ENCODE results near the gene UBAC2. TPM values are rescaled to one million over a fixed set of nuclear protein-coding genes. Genes with fewer than 3 reads are reported as not detected.
A peak's percentile ranks its signal among the peaks of the same experiment; 100 is the strongest.
"Not testable (repeated sequence)": the region's sequence is repeated elsewhere in the genome, so short reads cannot be mapped to it uniquely, and the experiment has no call there.

The UBAC2 gene
- polyA plus RNA-seq, 2 donors: 63.0 to 70.1 TPM

DNA sequence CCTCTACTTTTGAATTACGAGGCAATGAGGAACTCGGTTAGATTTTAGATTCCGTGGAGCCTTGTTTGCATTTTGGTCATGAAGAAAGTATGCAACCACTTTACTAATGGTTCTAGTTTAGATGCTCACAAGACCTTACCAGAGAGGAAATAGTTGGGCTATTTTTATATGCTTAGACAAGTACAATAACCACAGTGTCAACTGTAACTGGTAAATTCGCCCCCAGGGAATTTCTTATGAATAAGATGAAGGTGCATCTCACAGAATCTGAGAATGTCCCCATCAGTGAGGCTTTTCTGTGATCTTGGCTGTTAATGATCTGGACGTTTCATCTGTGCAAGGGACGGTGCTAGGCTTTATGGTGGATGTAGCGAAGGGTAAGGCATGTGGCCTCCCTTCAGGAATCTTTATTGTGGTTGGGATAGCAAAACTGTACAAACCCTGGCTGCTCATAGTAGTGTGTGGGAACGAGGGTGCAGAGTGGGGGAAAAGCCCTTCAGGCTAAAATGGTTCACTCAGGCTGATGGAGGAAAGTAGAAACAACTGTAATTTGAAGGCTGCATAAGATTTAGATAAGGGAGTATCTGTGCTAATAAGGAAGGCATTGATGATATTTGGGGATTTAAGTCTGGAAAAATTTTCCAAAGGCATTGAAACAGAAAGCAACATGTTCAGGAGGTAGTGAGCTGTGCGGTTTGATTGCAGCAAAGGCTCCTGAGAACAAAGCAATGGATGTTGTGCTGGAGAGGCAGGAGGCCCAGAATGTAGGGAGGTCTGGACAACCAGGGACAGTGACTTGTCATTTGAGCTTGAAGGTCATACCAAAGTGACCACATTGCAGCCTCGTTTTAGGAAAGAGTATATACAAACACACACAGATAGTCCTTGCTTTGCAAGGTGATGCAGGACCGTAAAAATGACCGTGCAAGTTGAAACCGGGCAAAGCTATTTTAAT lies 28.4 kb downstream of the UBAC2 start:
- Histone ChIP-seq H3K27ac (ENCODE audit: low read depth in 2 of 2, low read length in 1 of 2) (peak overlapping the region in 1 of 2 donors; percentile 48), H3K36me3 (ENCODE audit: control insufficient read depth in 2 of 2, insufficient read depth in 2 of 2, low read length in 1 of 2) (peaks cover 0 to 2% of the 10 kb centered on the region in 2 donors), H3K4me3 (ENCODE audit: low read depth in 1 of 2, low read length in 2 of 2) (no peak overlapping the region), H3K27me3 (ENCODE audit: control insufficient read depth in 1 of 2, insufficient read depth in 2 of 2, low read length in 2 of 2) (no peaks in the 10 kb centered on the region), H3K9me3 (ENCODE audit: control insufficient read depth in 2 of 2, insufficient read depth in 1 of 2, low read depth in 1 of 2, low read length in 1 of 2) (no peaks in the 10 kb centered on the region), H3K4me1 (ENCODE audit: control insufficient read depth in 2 of 2, insufficient read depth in 2 of 2, low read length in 1 of 2) (peaks cover 0 to 2% of the 10 kb centered on the region in 2 donors)
- 54 to 61% methylated on average over 13 of the region's 13 CpGs for WGBS, 2 donors

DNA sequence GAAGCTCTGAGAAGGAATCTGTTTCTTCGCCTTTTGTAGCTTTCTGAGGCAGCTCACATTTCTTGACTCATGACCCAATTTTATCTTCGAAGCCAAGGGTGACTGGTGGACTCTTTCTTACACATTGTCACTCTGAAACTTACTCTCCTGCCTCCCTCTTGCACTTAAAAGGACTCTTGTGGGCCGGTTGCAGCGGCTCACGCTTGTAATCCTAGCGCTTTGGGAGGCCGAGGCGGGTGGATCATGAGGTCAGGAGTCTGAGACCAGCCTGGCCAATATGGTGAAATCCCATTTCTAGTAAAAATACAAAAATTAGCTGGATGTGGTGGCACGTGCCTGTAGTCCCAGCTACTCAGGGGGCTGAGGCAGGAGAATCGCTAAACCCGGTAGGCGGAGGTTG lies 29.9 kb downstream of the UBAC2 start:
- H3K27ac ChIP-seq (ENCODE audit: low read depth in 2 of 2, low read length in 1 of 2); H3K4me1 ChIP-seq (ENCODE audit: control insufficient read depth in 2 of 2, insufficient read depth in 2 of 2, low read length in 1 of 2); H3K9me3 ChIP-seq (ENCODE audit: control insufficient read depth in 2 of 2, insufficient read depth in 1 of 2, low read depth in 1 of 2, low read length in 1 of 2); H3K4me3 ChIP-seq (ENCODE audit: low read depth in 1 of 2, low read length in 2 of 2); H3K36me3 ChIP-seq (ENCODE audit: control insufficient read depth in 2 of 2, insufficient read depth in 2 of 2, low read length in 1 of 2); H3K27me3 ChIP-seq (ENCODE audit: control insufficient read depth in 1 of 2, insufficient read depth in 2 of 2, low read length in 2 of 2): not testable (repeated sequence)
- 90 to 93% methylated on average over 12 of the region's 12 CpGs for WGBS, 2 donors

DNA sequence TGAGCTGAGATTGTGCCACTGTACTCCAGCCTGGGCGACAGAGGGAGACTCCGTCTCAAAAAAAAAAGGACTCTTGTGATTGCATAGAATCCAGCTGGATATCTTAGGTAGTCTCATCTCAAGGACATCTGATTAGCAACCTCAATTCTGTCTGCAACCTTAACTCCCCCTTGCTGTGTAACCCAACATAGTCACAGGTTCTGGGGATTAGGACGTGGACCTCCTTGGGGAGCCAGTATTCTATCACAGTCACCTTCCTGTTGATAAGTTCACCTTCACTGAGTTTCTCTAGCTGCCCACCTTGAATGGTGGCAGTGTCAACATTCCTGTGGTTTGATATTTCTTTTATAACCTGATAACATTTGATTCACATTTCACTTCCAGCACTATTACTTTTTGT lies 30.3 kb downstream of the UBAC2 start:
- WGBS, 2 donors: 80 to 91% methylated on average over 3 of the region's 3 CpGs
- Histone ChIP-seq H3K4me3 (ENCODE audit: low read depth in 1 of 2, low read length in 2 of 2) (no peak overlapping the region), H3K27me3 (ENCODE audit: control insufficient read depth in 1 of 2, insufficient read depth in 2 of 2, low read length in 2 of 2) (no peaks in the 10 kb centered on the region), H3K27ac (ENCODE audit: low read depth in 2 of 2, low read length in 1 of 2) (no peak overlapping the region), H3K4me1 (ENCODE audit: control insufficient read depth in 2 of 2, insufficient read depth in 2 of 2, low read length in 1 of 2) (peaks cover 0 to 2% of the 10 kb centered on the region in 2 donors), H3K9me3 (ENCODE audit: control insufficient read depth in 2 of 2, insufficient read depth in 1 of 2, low read depth in 1 of 2, low read length in 1 of 2) (no peaks in the 10 kb centered on the region), H3K36me3 (ENCODE audit: control insufficient read depth in 2 of 2, insufficient read depth in 2 of 2, low read length in 1 of 2) (peaks cover 0 to 2% of the 10 kb centered on the region in 2 donors)

DNA sequence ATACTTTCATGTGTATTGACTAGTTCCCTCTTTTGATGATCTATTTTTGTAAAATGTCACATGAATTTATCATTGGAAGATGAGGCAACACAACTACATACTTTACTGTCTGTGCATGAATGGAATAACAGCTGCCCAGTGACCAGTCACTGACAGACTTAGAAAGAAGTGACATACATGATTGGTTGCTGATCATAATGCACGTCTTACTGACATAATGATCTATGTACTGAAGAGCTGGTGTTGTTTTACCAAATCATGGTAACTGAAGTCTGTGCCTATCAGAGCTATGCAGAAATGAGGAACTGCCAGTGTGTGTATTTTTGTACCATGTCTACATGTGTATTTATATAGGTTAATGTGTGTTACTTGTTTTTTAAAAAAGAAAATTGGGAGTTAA lies 31.1 kb downstream of the UBAC2 start:
- H3K4me1 ChIP-seq (ENCODE audit: control insufficient read depth in 2 of 2, insufficient read depth in 2 of 2, low read length in 1 of 2): peaks cover 0 to 2% of the 10 kb centered on the region in 2 donors

DNA sequence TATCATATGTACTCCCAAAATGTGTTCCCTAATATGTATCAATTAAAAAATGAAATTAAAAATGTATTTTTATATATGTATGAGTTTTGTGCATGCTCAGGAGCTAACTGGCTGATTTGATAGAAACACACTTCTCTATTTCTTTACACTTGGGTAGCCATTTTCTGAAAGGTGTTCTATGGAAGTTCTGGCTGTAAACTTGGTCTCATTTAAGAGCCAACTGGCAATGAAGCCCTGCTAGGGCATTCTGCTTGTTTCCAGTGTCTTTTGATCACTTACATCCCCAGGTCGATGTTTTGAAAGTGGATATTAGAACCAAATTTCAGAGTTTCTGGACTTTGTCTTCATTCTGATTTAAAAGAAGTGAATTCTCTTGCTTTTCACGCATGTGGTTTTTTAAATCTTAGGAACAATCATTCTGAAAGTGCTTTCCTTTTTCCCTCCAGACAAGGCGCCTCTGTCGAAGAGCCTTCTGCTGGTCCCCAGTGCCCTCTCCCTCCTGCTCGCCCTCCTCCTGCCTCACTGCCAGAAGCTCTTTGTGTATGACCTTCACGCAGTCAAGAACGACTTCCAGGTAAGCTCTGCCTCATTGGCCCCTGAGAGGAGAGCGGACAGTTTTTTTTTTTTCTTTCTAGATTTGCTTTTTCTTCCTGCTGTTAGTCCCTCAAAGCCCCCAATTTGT lies 37.5 kb downstream of the UBAC2 start:
- Histone ChIP-seq H3K27me3 (ENCODE audit: control insufficient read depth in 1 of 2, insufficient read depth in 2 of 2, low read length in 2 of 2) (no peaks in the 10 kb centered on the region), H3K27ac (ENCODE audit: low read depth in 2 of 2, low read length in 1 of 2) (no peak overlapping the region), H3K4me1 (ENCODE audit: control insufficient read depth in 2 of 2, insufficient read depth in 2 of 2, low read length in 1 of 2) (no peaks in the 10 kb centered on the region), H3K4me3 (ENCODE audit: low read depth in 1 of 2, low read length in 2 of 2) (no peak overlapping the region), H3K9me3 (ENCODE audit: control insufficient read depth in 2 of 2, insufficient read depth in 1 of 2, low read depth in 1 of 2, low read length in 1 of 2) (no peaks in the 10 kb centered on the region), H3K36me3 (ENCODE audit: control insufficient read depth in 2 of 2, insufficient read depth in 2 of 2, low read length in 1 of 2) (peaks cover 2 to 3% of the 10 kb centered on the region in 2 donors)
- WGBS, 2 donors: 55 to 78% methylated on average over 8 of the region's 8 CpGs

More for the DNA sequence above, 31.1 kb downstream of the UBAC2 start:
- Histone ChIP-seq H3K36me3 (ENCODE audit: control insufficient read depth in 2 of 2, insufficient read depth in 2 of 2, low read length in 1 of 2) (peaks cover 0 to 2% of the 10 kb centered on the region in 2 donors), H3K27me3 (ENCODE audit: control insufficient read depth in 1 of 2, insufficient read depth in 2 of 2, low read length in 2 of 2) (no peaks in the 10 kb centered on the region), H3K27ac (ENCODE audit: low read depth in 2 of 2, low read length in 1 of 2) (no peak overlapping the region), H3K4me3 (ENCODE audit: low read depth in 1 of 2, low read length in 2 of 2) (no peak overlapping the region), H3K9me3 (ENCODE audit: control insufficient read depth in 2 of 2, insufficient read depth in 1 of 2, low read depth in 1 of 2, low read length in 1 of 2) (no peaks in the 10 kb centered on the region)
- WGBS, 2 donors: 59 to 65% methylated on average over 1 of the region's 1 CpG

DNA sequence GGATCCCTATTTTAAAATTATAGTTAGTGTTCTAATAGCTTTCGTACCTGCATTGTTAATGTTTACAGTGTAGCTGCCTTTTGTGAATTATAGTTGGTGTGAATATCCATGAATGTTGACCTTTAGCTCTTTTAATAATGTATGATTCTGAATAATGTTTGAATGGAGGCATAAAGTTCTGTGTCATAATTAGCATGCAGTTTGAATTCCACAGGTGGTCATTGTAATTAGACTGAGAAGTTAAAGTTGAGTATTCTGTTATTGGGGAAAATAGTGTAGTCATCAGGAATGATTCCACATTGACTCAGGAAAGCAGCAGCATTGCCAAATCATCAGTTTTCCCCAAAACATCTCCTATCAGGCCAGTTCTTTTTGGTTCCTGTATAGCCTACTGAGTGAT lies 45.4 kb downstream of the UBAC2 start:
- no peak overlapping the region for H3K27ac ChIP-seq (ENCODE audit: low read depth in 2 of 2, low read length in 1 of 2)
- no peak overlapping the region for H3K4me3 ChIP-seq (ENCODE audit: low read depth in 1 of 2, low read length in 2 of 2)
- no peaks in the 10 kb centered on the region for H3K9me3 ChIP-seq (ENCODE audit: control insufficient read depth in 2 of 2, insufficient read depth in 1 of 2, low read depth in 1 of 2, low read length in 1 of 2)
- WGBS, 2 donors: 96% methylated on average over 1 of the region's 1 CpG
- no peaks in the 10 kb centered on the region for H3K36me3 ChIP-seq (ENCODE audit: control insufficient read depth in 2 of 2, insufficient read depth in 2 of 2, low read length in 1 of 2)
- no peaks in the 10 kb centered on the region for H3K27me3 ChIP-seq (ENCODE audit: control insufficient read depth in 1 of 2, insufficient read depth in 2 of 2, low read length in 2 of 2)
- no peaks in the 10 kb centered on the region for H3K4me1 ChIP-seq (ENCODE audit: control insufficient read depth in 2 of 2, insufficient read depth in 2 of 2, low read length in 1 of 2)

DNA sequence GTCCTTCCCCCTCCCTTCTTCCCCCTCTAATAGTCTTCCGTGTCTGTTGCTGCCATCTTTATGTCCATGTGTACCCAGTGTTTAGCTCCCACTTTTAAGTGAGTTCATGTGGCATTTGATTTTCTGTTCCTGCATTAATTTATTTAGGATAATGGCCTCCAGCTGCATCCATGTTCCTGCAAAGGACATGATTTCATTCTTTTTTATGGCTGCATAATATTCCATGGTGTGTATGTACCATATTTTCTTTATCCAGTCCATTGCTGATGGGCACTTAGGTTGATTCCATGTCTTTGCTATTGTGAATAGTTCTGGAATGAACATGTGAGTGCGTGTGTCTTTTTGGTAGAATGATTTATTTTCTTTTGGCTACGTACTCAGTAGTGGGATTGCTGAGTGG lies 48.5 kb downstream of the UBAC2 start:
- H3K27me3 ChIP-seq (ENCODE audit: control insufficient read depth in 1 of 2, insufficient read depth in 2 of 2, low read length in 2 of 2): not testable (repeated sequence)
- 98% methylated on average over 3 of the region's 3 CpGs for WGBS, 2 donors

DNA sequence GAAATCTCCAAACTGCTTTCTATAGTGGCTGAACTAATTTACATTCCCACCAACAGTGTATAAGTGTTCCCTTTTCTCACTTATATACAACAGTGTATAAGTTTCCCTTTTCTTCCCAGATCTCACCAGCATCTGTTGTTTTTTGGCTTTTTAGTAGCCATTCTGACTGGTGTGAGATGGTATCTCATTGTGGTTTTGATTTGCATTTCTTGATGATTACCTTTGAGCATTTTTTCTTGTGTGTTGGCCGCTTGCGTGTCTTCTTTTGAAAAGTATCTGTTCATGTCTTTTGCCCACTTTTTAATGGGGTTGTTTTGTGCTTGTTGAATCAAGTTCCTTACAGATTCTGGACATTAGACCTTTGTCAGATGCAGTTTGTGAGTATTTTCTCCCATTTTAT lies 49.0 kb downstream of the UBAC2 start:
- H3K4me1 ChIP-seq (ENCODE audit: control insufficient read depth in 2 of 2, insufficient read depth in 2 of 2, low read length in 1 of 2); H3K27ac ChIP-seq (ENCODE audit: low read depth in 2 of 2, low read length in 1 of 2); H3K36me3 ChIP-seq (ENCODE audit: control insufficient read depth in 2 of 2, insufficient read depth in 2 of 2, low read length in 1 of 2); H3K27me3 ChIP-seq (ENCODE audit: control insufficient read depth in 1 of 2, insufficient read depth in 2 of 2, low read length in 2 of 2); H3K9me3 ChIP-seq (ENCODE audit: control insufficient read depth in 2 of 2, insufficient read depth in 1 of 2, low read depth in 1 of 2, low read length in 1 of 2); H3K4me3 ChIP-seq (ENCODE audit: low read depth in 1 of 2, low read length in 2 of 2): not testable (repeated sequence)
- WGBS, 2 donors: 96 to 99% methylated on average over 2 of the region's 2 CpGs

More for the DNA sequence above, 48.5 kb downstream of the UBAC2 start:
- H3K4me1 ChIP-seq (ENCODE audit: control insufficient read depth in 2 of 2, insufficient read depth in 2 of 2, low read length in 1 of 2); H3K4me3 ChIP-seq (ENCODE audit: low read depth in 1 of 2, low read length in 2 of 2); H3K9me3 ChIP-seq (ENCODE audit: control insufficient read depth in 2 of 2, insufficient read depth in 1 of 2, low read depth in 1 of 2, low read length in 1 of 2); H3K36me3 ChIP-seq (ENCODE audit: control insufficient read depth in 2 of 2, insufficient read depth in 2 of 2, low read length in 1 of 2); H3K27ac ChIP-seq (ENCODE audit: low read depth in 2 of 2, low read length in 1 of 2): not testable (repeated sequence)

DNA sequence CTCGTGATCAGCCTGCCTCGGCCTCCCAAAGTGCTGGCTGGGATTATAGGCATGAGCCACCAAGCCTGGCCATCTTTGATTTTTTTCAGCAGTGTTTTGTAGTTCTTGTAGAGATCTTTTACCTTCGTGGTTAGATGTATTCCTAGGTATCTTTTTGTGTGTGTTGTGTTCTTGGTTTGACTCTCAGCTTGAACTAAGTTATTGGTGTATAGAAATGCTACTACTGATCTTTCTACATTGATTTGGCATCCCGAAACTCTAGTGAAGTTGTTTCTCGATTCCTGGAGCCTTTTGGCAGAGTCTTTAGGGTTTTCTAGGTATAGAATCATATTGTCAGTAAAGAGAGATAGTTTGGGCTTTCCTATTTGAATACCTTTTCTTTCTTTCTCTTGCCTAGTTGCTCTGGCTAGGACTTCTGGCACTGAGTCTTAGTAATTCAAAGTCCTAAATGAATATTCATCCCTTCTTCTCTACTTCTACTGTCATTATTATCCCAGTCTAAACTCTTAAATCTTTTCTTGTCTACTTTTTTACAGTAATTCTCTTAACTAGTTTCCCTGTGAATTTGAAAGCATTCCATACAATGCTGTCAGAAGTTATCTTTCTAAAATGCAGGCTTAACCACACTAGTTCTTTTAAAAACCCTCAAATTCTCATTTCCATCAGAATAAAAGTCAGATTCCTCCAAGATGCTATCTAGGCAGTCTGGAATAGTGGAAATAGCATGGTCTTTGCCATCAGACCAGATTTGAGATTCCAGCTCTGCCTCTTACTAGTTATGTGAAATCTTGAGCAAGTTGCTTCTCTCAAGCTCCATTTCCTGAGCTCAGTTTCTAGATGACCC lies 50.5 kb downstream of the UBAC2 start:
- Histone ChIP-seq H3K4me1 (ENCODE audit: control insufficient read depth in 2 of 2, insufficient read depth in 2 of 2, low read length in 1 of 2) (no peaks in the 10 kb centered on the region), H3K9me3 (ENCODE audit: control insufficient read depth in 2 of 2, insufficient read depth in 1 of 2, low read depth in 1 of 2, low read length in 1 of 2) (no peaks in the 10 kb centered on the region), H3K27ac (ENCODE audit: low read depth in 2 of 2, low read length in 1 of 2) (no peak overlapping the region), H3K36me3 (ENCODE audit: control insufficient read depth in 2 of 2, insufficient read depth in 2 of 2, low read length in 1 of 2) (peaks cover 0 to 4% of the 10 kb centered on the region in 2 donors), H3K27me3 (ENCODE audit: control insufficient read depth in 1 of 2, insufficient read depth in 2 of 2, low read length in 2 of 2) (no peaks in the 10 kb centered on the region), H3K4me3 (ENCODE audit: low read depth in 1 of 2, low read length in 2 of 2) (no peak overlapping the region)
- WGBS, 2 donors: 87 to 89% methylated on average over 5 of the region's 5 CpGs
